ENCODE results near the gene SPATS1. TPM values are rescaled to one million over a fixed set of nuclear protein-coding genes. Genes with fewer than 3 reads are reported as not detected.

Gene SPATS1
- total RNA-seq, 1 experiment from 2014 or later: not detected

DNA sequence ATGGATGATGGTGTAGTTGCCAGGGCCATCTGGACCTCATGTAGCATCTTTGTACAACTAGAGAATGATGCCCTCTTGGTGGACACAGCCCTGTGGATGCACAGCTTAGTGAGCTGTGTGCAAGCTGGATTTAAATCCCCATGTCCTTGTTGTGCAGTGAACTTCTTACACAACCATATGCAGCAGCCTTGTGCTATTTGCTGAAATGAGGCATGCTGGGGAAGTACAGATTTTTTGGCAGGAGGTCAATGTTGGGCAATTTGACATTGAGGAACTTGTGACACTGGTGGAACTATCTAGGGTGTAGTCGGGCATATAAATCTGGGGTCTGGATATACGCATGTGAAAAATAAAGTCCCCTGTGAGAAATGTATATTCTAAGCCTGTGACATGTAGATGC, 39.3 kb downstream of the SPATS1 start:
- Histone ChIP-seq H3K27ac (ENCODE audit: low read length) (no peak overlapping the region), H3K4me1 (ENCODE audit: control insufficient read depth, insufficient read depth, low read length) (peaks cover 6% of the 10 kb centered on the region; the same call in 1 of the 2 replicates), H3K36me3 (ENCODE audit: control insufficient read depth, insufficient read depth, low read length) (no peaks in the 10 kb centered on the region), H3K9me3 (ENCODE audit: control insufficient read depth, insufficient read depth, low read depth, low read length) (no peaks in the 10 kb centered on the region), H3K4me3 (ENCODE audit: low read depth in 2 of 2, low read length in 2 of 2) (no peak overlapping the region), H3K27me3 (ENCODE audit: control insufficient read depth, insufficient read depth, low read length) (no peaks in the 10 kb centered on the region)
- in situ Hi-C loops (cut with HindIII; ENCODE audit: low pct_unique_long_range_greater_than_20kb, low sequenced_read_pairs) (no loop called here), intact Hi-C loops (cut with micrococcal nuclease; ENCODE audit: unreplicated experiment) (no loop called here)
- TF ChIP-seq SIN3A (IDR thresholded peaks at IDR 0.05; ENCODE audit: borderline replicate concordance, insufficient read depth, low read depth, low read length) (no peak), POLR2AphosphoS5 (IDR thresholded peaks at IDR 0.05; ENCODE audit: low read depth, low read length) (no peak), TCF7L2 (IDR thresholded peaks at IDR 0.05; ENCODE audit: low read depth, low read length) (no peak)
- TF ChIP-seq, protein P1, sequence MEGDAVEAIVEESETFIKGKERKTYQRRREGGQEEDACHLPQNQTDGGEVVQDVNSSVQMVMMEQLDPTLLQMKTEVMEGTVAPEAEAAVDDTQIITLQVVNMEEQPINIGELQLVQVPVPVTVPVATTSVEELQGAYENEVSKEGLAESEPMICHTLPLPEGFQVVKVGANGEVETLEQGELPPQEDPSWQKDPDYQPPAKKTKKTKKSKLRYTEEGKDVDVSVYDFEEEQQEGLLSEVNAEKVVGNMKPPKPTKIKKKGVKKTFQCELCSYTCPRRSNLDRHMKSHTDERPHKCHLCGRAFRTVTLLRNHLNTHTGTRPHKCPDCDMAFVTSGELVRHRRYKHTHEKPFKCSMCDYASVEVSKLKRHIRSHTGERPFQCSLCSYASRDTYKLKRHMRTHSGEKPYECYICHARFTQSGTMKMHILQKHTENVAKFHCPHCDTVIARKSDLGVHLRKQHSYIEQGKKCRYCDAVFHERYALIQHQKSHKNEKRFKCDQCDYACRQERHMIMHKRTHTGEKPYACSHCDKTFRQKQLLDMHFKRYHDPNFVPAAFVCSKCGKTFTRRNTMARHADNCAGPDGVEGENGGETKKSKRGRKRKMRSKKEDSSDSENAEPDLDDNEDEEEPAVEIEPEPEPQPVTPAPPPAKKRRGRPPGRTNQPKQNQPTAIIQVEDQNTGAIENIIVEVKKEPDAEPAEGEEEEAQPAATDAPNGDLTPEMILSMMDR (IDR thresholded peaks at IDR 0.05): no peak
- TF ChIP-seq, protein P2, sequence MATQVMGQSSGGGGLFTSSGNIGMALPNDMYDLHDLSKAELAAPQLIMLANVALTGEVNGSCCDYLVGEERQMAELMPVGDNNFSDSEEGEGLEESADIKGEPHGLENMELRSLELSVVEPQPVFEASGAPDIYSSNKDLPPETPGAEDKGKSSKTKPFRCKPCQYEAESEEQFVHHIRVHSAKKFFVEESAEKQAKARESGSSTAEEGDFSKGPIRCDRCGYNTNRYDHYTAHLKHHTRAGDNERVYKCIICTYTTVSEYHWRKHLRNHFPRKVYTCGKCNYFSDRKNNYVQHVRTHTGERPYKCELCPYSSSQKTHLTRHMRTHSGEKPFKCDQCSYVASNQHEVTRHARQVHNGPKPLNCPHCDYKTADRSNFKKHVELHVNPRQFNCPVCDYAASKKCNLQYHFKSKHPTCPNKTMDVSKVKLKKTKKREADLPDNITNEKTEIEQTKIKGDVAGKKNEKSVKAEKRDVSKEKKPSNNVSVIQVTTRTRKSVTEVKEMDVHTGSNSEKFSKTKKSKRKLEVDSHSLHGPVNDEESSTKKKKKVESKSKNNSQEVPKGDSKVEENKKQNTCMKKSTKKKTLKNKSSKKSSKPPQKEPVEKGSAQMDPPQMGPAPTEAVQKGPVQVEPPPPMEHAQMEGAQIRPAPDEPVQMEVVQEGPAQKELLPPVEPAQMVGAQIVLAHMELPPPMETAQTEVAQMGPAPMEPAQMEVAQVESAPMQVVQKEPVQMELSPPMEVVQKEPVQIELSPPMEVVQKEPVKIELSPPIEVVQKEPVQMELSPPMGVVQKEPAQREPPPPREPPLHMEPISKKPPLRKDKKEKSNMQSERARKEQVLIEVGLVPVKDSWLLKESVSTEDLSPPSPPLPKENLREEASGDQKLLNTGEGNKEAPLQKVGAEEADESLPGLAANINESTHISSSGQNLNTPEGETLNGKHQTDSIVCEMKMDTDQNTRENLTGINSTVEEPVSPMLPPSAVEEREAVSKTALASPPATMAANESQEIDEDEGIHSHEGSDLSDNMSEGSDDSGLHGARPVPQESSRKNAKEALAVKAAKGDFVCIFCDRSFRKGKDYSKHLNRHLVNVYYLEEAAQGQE (IDR thresholded peaks at IDR 0.05; ENCODE audit: insufficient read depth in 1 of 2, low read depth in 2 of 2, low read length in 1 of 2): no peak
- POLR2A ChIA-PET: no interaction called here
- CTCF ChIA-PET: interaction anchor here (0.7 kb wide), 1 partner anchor 92 kb away, joined by 5 read pairs; no protein-coding TSS in a partner anchor
- ATAC-seq: no peak
- no peak for DNase-seq (ENCODE audit: low read depth, low spot score)
- BruUV-seq (replicated peaks): no TSS peak

DNA sequence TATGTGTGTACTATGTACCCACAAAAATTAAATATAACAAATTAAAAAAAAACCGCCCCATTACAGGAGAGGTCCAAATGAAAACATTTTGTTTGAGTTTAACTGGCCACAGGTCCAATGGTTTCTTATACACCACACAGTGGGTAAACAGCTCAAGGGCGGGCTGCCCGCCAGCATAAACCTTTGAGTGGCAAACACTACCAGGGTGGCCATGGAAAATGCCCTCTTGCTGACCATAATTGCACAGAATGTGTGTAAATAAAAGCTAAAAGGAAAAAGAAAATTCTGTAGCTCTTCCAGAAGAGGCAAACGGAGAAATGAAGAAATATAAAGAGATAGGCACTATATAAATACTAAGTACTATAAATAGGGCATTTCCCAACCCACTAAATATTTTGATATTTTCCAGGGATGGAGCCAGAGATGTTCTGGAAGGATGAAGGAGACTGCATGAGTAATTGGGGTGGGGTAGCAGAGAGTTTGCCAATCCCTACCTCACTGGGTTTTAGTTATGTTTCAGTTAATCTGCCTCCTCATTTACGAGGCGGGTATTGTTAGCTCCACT, 44.0 kb downstream of the SPATS1 start:
- BruUV-seq (replicated peaks): no TSS peak
- peaks cover 21% of the 10 kb centered on the region; the same call in 1 of the 2 replicates for H3K4me1 ChIP-seq (ENCODE audit: control insufficient read depth, insufficient read depth, low read length)
- H3K9me3 ChIP-seq (ENCODE audit: control insufficient read depth, insufficient read depth, low read depth, low read length): no peaks in the 10 kb centered on the region
- ATAC-seq: no peak
- in situ Hi-C loops (cut with HindIII; ENCODE audit: low pct_unique_long_range_greater_than_20kb, low sequenced_read_pairs): no loop called here
- H3K4me3 ChIP-seq (ENCODE audit: low read depth in 2 of 2, low read length in 2 of 2): peak overlapping the region; percentile 91
- peaks cover 3% of the 10 kb centered on the region for H3K36me3 ChIP-seq (ENCODE audit: control insufficient read depth, insufficient read depth, low read length)
- intact Hi-C loops (cut with micrococcal nuclease; ENCODE audit: unreplicated experiment): no loop called here
- H3K27ac ChIP-seq (ENCODE audit: low read length): peak overlapping the region; percentile 97
- ChIA-PET POLR2A (no interaction called here), CTCF (interaction anchor here (1.0 kb wide), 1 partner anchor 118 kb away, joined by 13 read pairs; no protein-coding TSS in a partner anchor)
- H3K27me3 ChIP-seq (ENCODE audit: control insufficient read depth, insufficient read depth, low read length): no peaks in the 10 kb centered on the region
- TF ChIP-seq TCF7L2 (IDR thresholded peaks at IDR 0.05; ENCODE audit: low read depth, low read length) (no peak), SIN3A (IDR thresholded peaks at IDR 0.05; ENCODE audit: borderline replicate concordance, insufficient read depth, low read depth, low read length) (no peak), POLR2AphosphoS5 (IDR thresholded peaks at IDR 0.05; ENCODE audit: low read depth, low read length) (no peak)
- TF ChIP-seq, protein P2 (IDR thresholded peaks at IDR 0.05; ENCODE audit: insufficient read depth in 1 of 2, low read depth in 2 of 2, low read length in 1 of 2): no peak
- TF ChIP-seq, protein P1 (IDR thresholded peaks at IDR 0.05): no peak
- no peak for DNase-seq (ENCODE audit: low read depth, low spot score)

Measured in Panc1 (cell line).